Astrocyte (in vitro differentiated cells and primary cell): ENCODE measurements around the gene CASK.

Source experiments
- EZH2 ChIP-seq: IDR thresholded peaks from 2 replicates; pipeline ENCODE4 v1.6.1; 2012; ENCODE audit warnings: mild to moderate bottlenecking, low read length, inconsistent platforms; ENCODE audit not compliant: insufficient read depth
- TF ChIP-seq, protein P1 (sequence below): IDR thresholded peaks from 2 replicates; pipeline ENCODE4 v1.5.1; 2011; ENCODE audit warnings: low read depth, mild to moderate bottlenecking, inconsistent platforms, low read length, moderate library complexity; ENCODE audit not compliant: insufficient read depth

DNA sequence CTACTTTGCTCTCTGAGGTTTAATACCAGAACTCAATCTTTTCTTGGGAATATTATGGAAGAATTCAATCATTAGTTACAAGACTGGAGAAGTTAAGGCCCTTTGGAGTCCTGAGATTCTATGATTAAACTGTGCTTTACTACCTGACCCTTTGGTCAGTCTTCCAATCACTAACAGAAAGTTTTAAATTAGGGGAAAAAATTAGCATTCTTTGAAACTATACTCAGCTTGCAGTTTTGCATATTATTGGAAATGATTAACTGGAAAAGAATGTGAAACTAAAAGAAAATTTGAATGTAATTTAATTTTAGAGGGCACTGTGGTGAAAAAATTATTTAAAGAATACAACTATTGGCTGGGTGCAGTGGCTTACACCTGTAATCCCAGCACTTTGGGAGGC lies 253.2 kb downstream of the CASK start:
- TF ChIP-seq, protein P1, sequence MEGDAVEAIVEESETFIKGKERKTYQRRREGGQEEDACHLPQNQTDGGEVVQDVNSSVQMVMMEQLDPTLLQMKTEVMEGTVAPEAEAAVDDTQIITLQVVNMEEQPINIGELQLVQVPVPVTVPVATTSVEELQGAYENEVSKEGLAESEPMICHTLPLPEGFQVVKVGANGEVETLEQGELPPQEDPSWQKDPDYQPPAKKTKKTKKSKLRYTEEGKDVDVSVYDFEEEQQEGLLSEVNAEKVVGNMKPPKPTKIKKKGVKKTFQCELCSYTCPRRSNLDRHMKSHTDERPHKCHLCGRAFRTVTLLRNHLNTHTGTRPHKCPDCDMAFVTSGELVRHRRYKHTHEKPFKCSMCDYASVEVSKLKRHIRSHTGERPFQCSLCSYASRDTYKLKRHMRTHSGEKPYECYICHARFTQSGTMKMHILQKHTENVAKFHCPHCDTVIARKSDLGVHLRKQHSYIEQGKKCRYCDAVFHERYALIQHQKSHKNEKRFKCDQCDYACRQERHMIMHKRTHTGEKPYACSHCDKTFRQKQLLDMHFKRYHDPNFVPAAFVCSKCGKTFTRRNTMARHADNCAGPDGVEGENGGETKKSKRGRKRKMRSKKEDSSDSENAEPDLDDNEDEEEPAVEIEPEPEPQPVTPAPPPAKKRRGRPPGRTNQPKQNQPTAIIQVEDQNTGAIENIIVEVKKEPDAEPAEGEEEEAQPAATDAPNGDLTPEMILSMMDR = no peak
- TF ChIP-seq EZH2 = no peak
